Panc1 (cell line): Measurements from ENCODE around the gene GALNT14.

Experiments used
- POLR2AphosphoS5 ChIP-seq: IDR thresholded peaks from 2 replicates; pipeline ENCODE4 v1.6.1; 2012; ENCODE audit warnings: mild to moderate bottlenecking, low read depth, low read length, moderate library complexity
- TF ChIP-seq, protein P1 (sequence below): fragments of 450-650 bp; IDR thresholded peaks from 2 replicates; pipeline ENCODE4 v1.5.1; 2017; ENCODE audit warnings: mild to moderate bottlenecking

DNA sequence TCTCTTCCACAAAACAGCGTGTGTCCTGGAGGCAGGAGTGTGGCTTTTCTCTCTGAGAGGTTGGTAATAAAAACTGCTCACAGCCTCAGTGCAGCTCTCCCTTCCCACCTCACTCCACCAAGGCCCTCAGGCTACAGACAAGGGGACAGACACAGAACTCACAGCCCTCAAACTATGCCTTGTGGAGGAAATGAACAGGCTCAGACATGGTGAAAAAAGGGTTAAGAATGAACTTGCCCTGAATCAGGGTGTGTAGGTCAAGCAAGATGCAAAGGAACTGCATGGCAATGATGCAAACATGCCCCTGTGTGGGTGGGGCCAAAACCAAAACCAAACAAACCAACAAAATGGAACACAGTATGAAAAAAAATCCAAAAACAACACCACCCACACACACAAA lies 125.8 kb downstream of the GALNT14 start:
- TF ChIP-seq, protein P1, sequence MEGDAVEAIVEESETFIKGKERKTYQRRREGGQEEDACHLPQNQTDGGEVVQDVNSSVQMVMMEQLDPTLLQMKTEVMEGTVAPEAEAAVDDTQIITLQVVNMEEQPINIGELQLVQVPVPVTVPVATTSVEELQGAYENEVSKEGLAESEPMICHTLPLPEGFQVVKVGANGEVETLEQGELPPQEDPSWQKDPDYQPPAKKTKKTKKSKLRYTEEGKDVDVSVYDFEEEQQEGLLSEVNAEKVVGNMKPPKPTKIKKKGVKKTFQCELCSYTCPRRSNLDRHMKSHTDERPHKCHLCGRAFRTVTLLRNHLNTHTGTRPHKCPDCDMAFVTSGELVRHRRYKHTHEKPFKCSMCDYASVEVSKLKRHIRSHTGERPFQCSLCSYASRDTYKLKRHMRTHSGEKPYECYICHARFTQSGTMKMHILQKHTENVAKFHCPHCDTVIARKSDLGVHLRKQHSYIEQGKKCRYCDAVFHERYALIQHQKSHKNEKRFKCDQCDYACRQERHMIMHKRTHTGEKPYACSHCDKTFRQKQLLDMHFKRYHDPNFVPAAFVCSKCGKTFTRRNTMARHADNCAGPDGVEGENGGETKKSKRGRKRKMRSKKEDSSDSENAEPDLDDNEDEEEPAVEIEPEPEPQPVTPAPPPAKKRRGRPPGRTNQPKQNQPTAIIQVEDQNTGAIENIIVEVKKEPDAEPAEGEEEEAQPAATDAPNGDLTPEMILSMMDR: no peak
- no peak for TF ChIP-seq POLR2AphosphoS5
